HEK293 (cell line): Measurements from ENCODE around the gene TMEM151A.

Experiments
- CTCF ChIA-PET: fragments of 350-600 bp; formaldehyde crosslinking; extraction: SDS; loops from one replicate; lab custom pipeline; 2021; ENCODE audit warnings: antibody characterized with exemption; lab: Yijun Ruan, JAX
- POLR2A ChIA-PET: fragments of 300-600 bp; formaldehyde crosslinking; extraction: SDS; loops from one replicate; lab custom pipeline; 2020; ENCODE audit warnings: antibody characterized with exemption, inconsistent platforms; lab: Yijun Ruan, JAX
- H3K27ac ChIP-seq: fragments of 200-500 bp; sonication (Bioruptor generic); 2 replicates; pipeline ENCODE4 v1.5.1; 2014; ENCODE audit warnings: low read depth, low read length, control low read depth, inconsistent platforms; ENCODE audit errors: extremely low read depth
- H3K36me3 ChIP-seq, 2 experiments: fragments of 200-500 bp in 1 of 2; sonication (Bioruptor generic) in 1 of 2; 1 replicate in 1 of 2; 2 replicates in 1 of 2; pipeline ENCODE4 v1.5.1; 2014 to 2017; ENCODE audit warnings: inconsistent platforms in 2 of 2, low read length in 2 of 2; ENCODE audit not compliant: control insufficient read depth in 2 of 2, insufficient read depth in 1 of 2
- H3K4me1 ChIP-seq: fragments of 200-500 bp; sonication (Bioruptor generic); 2 replicates; pipeline ENCODE4 v1.5.1; 2014; ENCODE audit warnings: mild to moderate bottlenecking, low read length, inconsistent platforms; ENCODE audit not compliant: control insufficient read depth, insufficient read depth
- H3K4me3 ChIP-seq: 2 replicates; pipeline ENCODE4 v1.5.1; 2011; ENCODE audit warnings: low read depth, mild to moderate bottlenecking, control low read depth, low read length, moderate library complexity
- H3K9me3 ChIP-seq: fragments of 200-500 bp; sonication (Bioruptor generic); 2 replicates; pipeline ENCODE4 v1.5.1; 2014; ENCODE audit warnings: low read depth, low read length, inconsistent platforms; ENCODE audit not compliant: control insufficient read depth, insufficient read depth
- EGR2 ChIP-seq: fragments of 450-650 bp; formaldehyde crosslinking; IDR thresholded peaks from 2 replicates; pipeline ENCODE4 v1.5.1; 2016; ENCODE audit warnings: low read depth, missing biosample characterization, missing genetic modification characterization
- KLF16 ChIP-seq: fragments of 450-650 bp; formaldehyde crosslinking; IDR thresholded peaks from 2 replicates; pipeline ENCODE4 v1.5.1; 2017; ENCODE audit warnings: missing biosample characterization, missing genetic modification characterization
- OSR2 ChIP-seq: fragments of 450-650 bp; formaldehyde crosslinking; IDR thresholded peaks from 2 replicates; pipeline ENCODE4 v1.5.1; 2016; ENCODE audit warnings: missing biosample characterization, missing genetic modification characterization
- SCRT1 ChIP-seq: fragments of 450-650 bp; formaldehyde crosslinking; IDR thresholded peaks from 2 replicates; pipeline ENCODE4 v1.5.1; 2016; ENCODE audit warnings: missing biosample characterization, missing genetic modification characterization, borderline replicate concordance
- SETDB1 ChIP-seq: IDR thresholded peaks from one replicate; pipeline ENCODE4 v1.6.1; 2017; ENCODE audit warnings: mild to moderate bottlenecking, low read length, moderate library complexity, mixed read lengths; ENCODE audit not compliant: insufficient read length
- SP7 ChIP-seq: fragments of 450-650 bp; formaldehyde crosslinking; IDR thresholded peaks from 2 replicates; pipeline ENCODE4 v1.5.1; 2016; ENCODE audit warnings: missing biosample characterization, missing genetic modification characterization
- ZBTB8A ChIP-seq: fragments of 450-650 bp; formaldehyde crosslinking; IDR thresholded peaks from 2 replicates; pipeline ENCODE4 v1.5.1; 2016; ENCODE audit warnings: missing biosample characterization, missing genetic modification characterization
- ZFHX2 ChIP-seq: fragments of 450-650 bp; formaldehyde crosslinking; conservative IDR thresholded peaks from 2 replicates; pipeline ENCODE4 v1.5.1; 2016; ENCODE audit warnings: missing biosample characterization, missing genetic modification characterization
- ZFP37 ChIP-seq: fragments of 450-650 bp; formaldehyde crosslinking; IDR thresholded peaks from 2 replicates; pipeline ENCODE4 v1.5.1; 2016; ENCODE audit warnings: missing biosample characterization, missing genetic modification characterization
- ZNF10 ChIP-seq: fragments of 450-650 bp; formaldehyde crosslinking; IDR thresholded peaks from 2 replicates; pipeline ENCODE4 v1.5.1; 2017; ENCODE audit warnings: missing biosample characterization, missing genetic modification characterization
- ZNF174 ChIP-seq: fragments of 450-650 bp; formaldehyde crosslinking; IDR thresholded peaks from 2 replicates; pipeline ENCODE4 v1.5.0; 2017; ENCODE audit warnings: missing biosample characterization, mild to moderate bottlenecking, missing genetic modification characterization
- ZNF223 ChIP-seq: fragments of 450-650 bp; formaldehyde crosslinking; IDR thresholded peaks from 2 replicates; pipeline ENCODE4 v1.5.1; 2016; ENCODE audit warnings: missing biosample characterization, missing genetic modification characterization
- ZNF274 ChIP-seq, 2 experiments: fragments of 200-500 bp in 1 of 2; fragments of 450-650 bp in 1 of 2; sonication (Bioruptor generic) in 1 of 2; formaldehyde crosslinking in 1 of 2; IDR thresholded peaks; 2 replicates each; pipeline versions ENCODE4 v1.5.1 to v1.6.1; 2014 to 2016; ENCODE audit warnings: borderline replicate concordance in 1 of 2, inconsistent platforms in 1 of 2, low read length in 1 of 2, missing biosample characterization in 1 of 2, missing genetic modification characterization in 1 of 2
- ZNF324 ChIP-seq: fragments of 450-650 bp; formaldehyde crosslinking; IDR thresholded peaks from 2 replicates; pipeline ENCODE4 v1.5.1; 2016; ENCODE audit warnings: missing biosample characterization, missing genetic modification characterization
- ZNF529 ChIP-seq: fragments of 450-650 bp; formaldehyde crosslinking; IDR thresholded peaks from 2 replicates; pipeline ENCODE4 v1.5.1; 2017; ENCODE audit warnings: missing genetic modification characterization, missing biosample characterization; ENCODE audit not compliant: insufficient replicate concordance
- ZNF548 ChIP-seq: fragments of 450-650 bp; formaldehyde crosslinking; IDR thresholded peaks from 2 replicates; pipeline ENCODE4 v1.5.1; 2016; ENCODE audit warnings: missing biosample characterization, missing genetic modification characterization
- ZNF701 ChIP-seq: fragments of 450-650 bp; formaldehyde crosslinking; IDR thresholded peaks from 2 replicates; pipeline ENCODE4 v1.5.1; 2016; ENCODE audit warnings: missing biosample characterization, missing genetic modification characterization
- ZNF776 ChIP-seq: fragments of 450-650 bp; formaldehyde crosslinking; IDR thresholded peaks from 2 replicates; pipeline ENCODE4 v1.5.0; 2017; ENCODE audit warnings: missing biosample characterization, missing genetic modification characterization, borderline replicate concordance
- TF ChIP-seq, protein P1 (sequence below): fragments of 450-650 bp; formaldehyde crosslinking; IDR thresholded peaks from 2 replicates; pipeline ENCODE4 v1.5.1; 2017; ENCODE audit warnings: missing biosample characterization, missing genetic modification characterization
- TF ChIP-seq, protein P2 (sequence below): fragments of 450-650 bp; formaldehyde crosslinking; IDR thresholded peaks from 2 replicates; pipeline ENCODE4 v1.5.1; 2017; ENCODE audit warnings: missing biosample characterization, missing genetic modification characterization
- TF ChIP-seq, protein P3 (sequence below): fragments of 450-650 bp; formaldehyde crosslinking; IDR thresholded peaks from 2 replicates; pipeline ENCODE4 v1.5.1; 2016; ENCODE audit warnings: missing biosample characterization, missing genetic modification characterization

Gene TMEM151A

DNA sequence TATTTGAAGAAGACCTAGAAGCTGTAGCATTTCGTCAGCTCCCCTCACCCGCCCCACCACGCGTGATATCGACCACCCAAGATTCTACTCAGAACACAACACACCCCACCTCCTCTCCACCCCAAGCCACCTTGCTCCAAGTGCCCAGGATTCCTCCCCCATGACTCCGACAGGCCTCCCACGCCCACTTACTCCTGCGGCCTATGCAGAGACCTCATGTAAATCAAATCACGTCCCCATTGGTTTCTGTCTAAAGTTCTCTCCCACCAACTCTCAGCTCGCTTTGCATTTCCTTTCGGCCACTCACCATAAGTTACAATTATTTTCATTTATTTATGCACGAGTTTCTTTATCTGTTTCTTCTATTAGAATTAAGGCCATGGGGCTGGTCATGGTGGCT lies 11.0 kb downstream of the TMEM151A start (continued):
- TF ChIP-seq SCRT1 (tag by site-specific recombination) (no peak), ZFHX2 (tag by site-specific recombination) (peak; percentile 48), ZNF548 (no peak)
- TF ChIP-seq, protein P1, sequence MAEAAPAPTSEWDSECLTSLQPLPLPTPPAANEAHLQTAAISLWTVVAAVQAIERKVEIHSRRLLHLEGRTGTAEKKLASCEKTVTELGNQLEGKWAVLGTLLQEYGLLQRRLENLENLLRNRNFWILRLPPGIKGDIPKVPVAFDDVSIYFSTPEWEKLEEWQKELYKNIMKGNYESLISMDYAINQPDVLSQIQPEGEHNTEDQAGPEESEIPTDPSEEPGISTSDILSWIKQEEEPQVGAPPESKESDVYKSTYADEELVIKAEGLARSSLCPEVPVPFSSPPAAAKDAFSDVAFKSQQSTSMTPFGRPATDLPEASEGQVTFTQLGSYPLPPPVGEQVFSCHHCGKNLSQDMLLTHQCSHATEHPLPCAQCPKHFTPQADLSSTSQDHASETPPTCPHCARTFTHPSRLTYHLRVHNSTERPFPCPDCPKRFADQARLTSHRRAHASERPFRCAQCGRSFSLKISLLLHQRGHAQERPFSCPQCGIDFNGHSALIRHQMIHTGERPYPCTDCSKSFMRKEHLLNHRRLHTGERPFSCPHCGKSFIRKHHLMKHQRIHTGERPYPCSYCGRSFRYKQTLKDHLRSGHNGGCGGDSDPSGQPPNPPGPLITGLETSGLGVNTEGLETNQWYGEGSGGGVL (tag by site-specific recombination) = no peak

DNA sequence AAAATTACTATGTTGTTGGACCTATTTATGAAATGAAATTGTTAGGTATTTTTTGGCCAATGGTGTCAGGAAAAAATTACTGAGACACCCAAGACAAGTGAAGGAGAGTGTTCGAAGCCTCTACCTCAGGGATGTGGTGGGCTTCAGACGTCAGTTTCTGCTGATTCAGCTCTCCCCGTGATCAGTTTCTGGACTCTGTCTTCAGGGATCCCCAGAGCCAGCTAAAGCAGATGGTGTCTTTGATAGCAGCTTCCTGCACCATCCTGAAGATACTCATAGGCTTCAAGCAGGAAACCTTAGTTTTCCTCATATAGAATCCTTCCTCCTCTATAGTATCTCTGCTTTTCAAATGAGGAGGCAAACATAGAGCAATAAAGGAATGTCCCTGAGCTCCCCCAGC lies 17.8 kb downstream of the TMEM151A start:
- Histone ChIP-seq H3K36me3 (no peaks in the 10 kb centered on the region), H3K4me1 (no peaks in the 10 kb centered on the region), H3K27ac (no peak overlapping the region), H3K9me3 (no peaks in the 10 kb centered on the region), H3K4me3 (no peak overlapping the region)
- ChIA-PET POLR2A (interaction anchor here (0.6 kb wide), 1 partner anchor 79 kb away, joined by 5 read pairs; no protein-coding TSS in a partner anchor), CTCF (interaction anchor here (1.0 to 1.5 kb wide), 4 partner anchors 15 to 55 kb away, joined by 3 to 5 read pairs (median 3); partner anchors contain the start of gene TMEM151A)
- no peak for TF ChIP-seq ZFP37 (tag by site-specific recombination)
- TF ChIP-seq ZNF174 = no peak
- TF ChIP-seq KLF16 (tag by site-specific recombination) = no peak
- TF ChIP-seq ZNF529 (tag by site-specific recombination) = no peak
- no peak for TF ChIP-seq ZNF701
- no peak for TF ChIP-seq ZNF776 (tag by site-specific recombination)
- no peak for TF ChIP-seq EGR2 (tag by site-specific recombination)
- TF ChIP-seq ZNF10 (tag by site-specific recombination) = no peak
- TF ChIP-seq ZNF274 (IDR thresholded peaks at IDR 0.05; ENCODE audit: low read length) = no peak
- no peak for TF ChIP-seq ZNF274 (tag by site-specific recombination; IDR thresholded peaks at IDR 0.05; ENCODE audit: borderline replicate concordance)
- no peak for TF ChIP-seq SP7 (tag by site-specific recombination)
- TF ChIP-seq ZBTB8A = no peak
- no peak for TF ChIP-seq OSR2 (tag by site-specific recombination)
- TF ChIP-seq ZNF324 (tag by site-specific recombination) = no peak
- TF ChIP-seq, protein P2, sequence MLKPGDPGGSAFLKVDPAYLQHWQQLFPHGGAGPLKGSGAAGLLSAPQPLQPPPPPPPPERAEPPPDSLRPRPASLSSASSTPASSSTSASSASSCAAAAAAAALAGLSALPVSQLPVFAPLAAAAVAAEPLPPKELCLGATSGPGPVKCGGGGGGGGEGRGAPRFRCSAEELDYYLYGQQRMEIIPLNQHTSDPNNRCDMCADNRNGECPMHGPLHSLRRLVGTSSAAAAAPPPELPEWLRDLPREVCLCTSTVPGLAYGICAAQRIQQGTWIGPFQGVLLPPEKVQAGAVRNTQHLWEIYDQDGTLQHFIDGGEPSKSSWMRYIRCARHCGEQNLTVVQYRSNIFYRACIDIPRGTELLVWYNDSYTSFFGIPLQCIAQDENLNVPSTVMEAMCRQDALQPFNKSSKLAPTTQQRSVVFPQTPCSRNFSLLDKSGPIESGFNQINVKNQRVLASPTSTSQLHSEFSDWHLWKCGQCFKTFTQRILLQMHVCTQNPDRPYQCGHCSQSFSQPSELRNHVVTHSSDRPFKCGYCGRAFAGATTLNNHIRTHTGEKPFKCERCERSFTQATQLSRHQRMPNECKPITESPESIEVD (tag by site-specific recombination) = no peak
- TF ChIP-seq ZNF223 = no peak
- no peak for TF ChIP-seq SETDB1
- TF ChIP-seq, protein P3, sequence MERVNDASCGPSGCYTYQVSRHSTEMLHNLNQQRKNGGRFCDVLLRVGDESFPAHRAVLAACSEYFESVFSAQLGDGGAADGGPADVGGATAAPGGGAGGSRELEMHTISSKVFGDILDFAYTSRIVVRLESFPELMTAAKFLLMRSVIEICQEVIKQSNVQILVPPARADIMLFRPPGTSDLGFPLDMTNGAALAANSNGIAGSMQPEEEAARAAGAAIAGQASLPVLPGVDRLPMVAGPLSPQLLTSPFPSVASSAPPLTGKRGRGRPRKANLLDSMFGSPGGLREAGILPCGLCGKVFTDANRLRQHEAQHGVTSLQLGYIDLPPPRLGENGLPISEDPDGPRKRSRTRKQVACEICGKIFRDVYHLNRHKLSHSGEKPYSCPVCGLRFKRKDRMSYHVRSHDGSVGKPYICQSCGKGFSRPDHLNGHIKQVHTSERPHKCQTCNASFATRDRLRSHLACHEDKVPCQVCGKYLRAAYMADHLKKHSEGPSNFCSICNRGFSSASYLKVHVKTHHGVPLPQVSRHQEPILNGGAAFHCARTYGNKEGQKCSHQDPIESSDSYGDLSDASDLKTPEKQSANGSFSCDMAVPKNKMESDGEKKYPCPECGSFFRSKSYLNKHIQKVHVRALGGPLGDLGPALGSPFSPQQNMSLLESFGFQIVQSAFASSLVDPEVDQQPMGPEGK (tag by site-specific recombination) = no peak
